GM18507 (cell line): ENCODE measurements around the gene CTU1.
A peak's percentile ranks its signal among the peaks of the same experiment; 100 is the strongest.
"Not testable (repeated sequence)": the region's sequence is repeated elsewhere in the genome, so short reads cannot be mapped to it uniquely, and the experiment has no call there.

Experiments used
- DNase-seq: peaks from one replicate; pipeline ENCODE4 v3.0.0; 2011; ENCODE audit warnings: low read depth; ENCODE audit not compliant: insufficient read length; ENCODE audit errors: extremely low spot score
- FAIRE-seq: peaks from 2 replicates; lab custom pipeline; 2011; peaks lifted over from hg19 to GRCh38; lab: Jason Lieb, UNC

Gene CTU1

GRCh38 chr19:51108066-51108804 lies at the start of gene CTU1:
Gene CTU1, minus strand, starts transcription at chr19:51108409. Its CDS starts 3,840 bp downstream, at chr19:51104569.
- peak; percentile 100 for FAIRE-seq
- DNase-seq: peak; percentile 92

- FAIRE-seq: no peak
- DNase-seq: no peak
Observed at GRCh38 chr19:51157265-51157664, 49.1 kb upstream of the CTU1 start.

- no peak for FAIRE-seq
- no peak for DNase-seq
Observed at GRCh38 chr19:51156710-51157109, 48.5 kb upstream of the CTU1 start.

- DNase-seq (no peak), FAIRE-seq (no peak)
Observed at GRCh38 chr19:51150627-51151026, 42.4 kb upstream of the CTU1 start.

- FAIRE-seq (no peak), DNase-seq (no peak)
Observed at GRCh38 chr19:51148580-51148979, 40.4 kb upstream of the CTU1 start.

GRCh38 chr19:51147663-51148062 lies 39.5 kb upstream of the CTU1 start:
- FAIRE-seq (no peak), DNase-seq (no peak)

- DNase-seq: no peak
- FAIRE-seq: no peak
Observed at GRCh38 chr19:51146751-51147150, 38.5 kb upstream of the CTU1 start.

- FAIRE-seq (no peak), DNase-seq (no peak)
Observed at GRCh38 chr19:51145916-51146493, 37.8 kb upstream of the CTU1 start.

- DNase-seq (no peak), FAIRE-seq (no peak)
Observed at GRCh38 chr19:51144482-51145045, 36.4 kb upstream of the CTU1 start.

- no peak for DNase-seq
Observed at GRCh38 chr19:51143486-51143885, 35.3 kb upstream of the CTU1 start.

GRCh38 chr19:51142809-51143475 lies 34.7 kb upstream of the CTU1 start:
- FAIRE-seq, DNase-seq: not testable (repeated sequence)

More at GRCh38 chr19:51143486-51143885, 35.3 kb upstream of the CTU1 start:
- no peak for FAIRE-seq

- FAIRE-seq (no peak), DNase-seq (no peak)
Observed at GRCh38 chr19:51142119-51142518, 33.9 kb upstream of the CTU1 start, which contains the start of gene SIGLEC7. Gene SIGLEC7, plus strand, starts transcription at chr19:51142301. Its CDS starts 69 bp downstream, at chr19:51142370.

GRCh38 chr19:51141181-51141580 lies 33.0 kb upstream of the CTU1 start:
- DNase-seq (no peak), FAIRE-seq (no peak)

GRCh38 chr19:51140441-51140840 lies 32.2 kb upstream of the CTU1 start:
- DNase-seq (no peak), FAIRE-seq (no peak)

- DNase-seq: no peak
- FAIRE-seq: no peak
Observed at GRCh38 chr19:51139299-51140014, 31.2 kb upstream of the CTU1 start.

- FAIRE-seq (no peak), DNase-seq (no peak)
Observed at GRCh38 chr19:51138549-51138979, 30.4 kb upstream of the CTU1 start.

- FAIRE-seq (no peak), DNase-seq (no peak)
Observed at GRCh38 chr19:51137792-51138425, 29.7 kb upstream of the CTU1 start.

GRCh38 chr19:51136851-51137551 lies 28.8 kb upstream of the CTU1 start:
- DNase-seq: no peak
- no peak for FAIRE-seq
